Stimulated activated CD8-positive, alpha-beta memory T cell treated with anti-CD3 and anti-CD28 coated beads, Interleukin-4, amount 100 ng/mL, for 24 hours (primary cell): ENCODE results near the gene FOXA1.

Experiments
- DNase-seq: peaks from one replicate; pipeline ENCODE4 v3.0.0-alpha.2; 2020; ENCODE audit warnings: low read depth

Gene FOXA1

DNA sequence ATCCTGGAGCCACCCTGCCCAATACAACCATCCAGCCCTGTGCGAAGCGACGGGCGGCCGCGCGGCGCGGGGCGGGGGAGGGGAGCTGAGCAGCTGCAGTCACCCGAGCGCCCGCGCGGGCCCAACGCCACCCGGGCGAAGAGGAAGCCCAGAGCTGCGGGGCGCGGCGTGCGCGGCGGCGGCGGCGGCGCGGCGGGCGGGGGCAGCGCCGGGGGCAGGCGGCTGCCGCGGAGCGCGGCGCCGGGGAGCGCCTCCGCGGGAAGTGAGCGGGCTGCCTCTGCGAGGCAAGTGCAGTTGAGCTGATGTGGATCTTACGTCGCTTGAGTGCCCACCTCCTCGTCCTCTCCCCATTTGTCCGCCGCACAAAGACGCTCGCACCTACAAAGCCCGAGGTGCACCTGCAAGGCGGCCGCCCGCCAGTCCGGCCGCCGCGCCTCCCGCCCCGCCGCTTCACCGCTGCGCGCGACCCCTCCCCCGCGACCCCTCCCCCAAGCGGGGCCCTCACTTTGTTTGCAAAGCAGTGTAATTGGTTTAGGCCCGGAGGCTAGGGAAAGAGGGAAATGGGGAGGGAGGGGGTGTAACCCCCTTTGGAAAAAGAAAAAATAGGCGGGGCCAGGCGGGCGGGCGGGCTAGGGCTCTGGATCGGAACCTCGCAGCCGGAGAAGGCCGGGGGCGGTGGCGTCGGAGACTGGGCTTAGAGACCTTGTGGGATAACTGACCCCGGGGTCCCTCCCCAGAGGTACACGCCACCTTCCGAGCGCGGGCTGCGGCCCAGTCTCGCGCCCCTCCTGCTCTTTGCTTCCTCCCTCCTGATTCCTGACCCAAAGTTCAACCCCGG is at the start of gene FOXA1, which contains the start of gene TTC6:
Gene FOXA1 (minus strand): TSS at position 279 of the 838 bp plus-strand sequence. CDS start 277 bp downstream, at position 2.
Gene TTC6 (plus strand): TSS at position 659 of the 838 bp plus-strand sequence. CDS start 26,436 bp downstream, outside the sequence.
- no peak for DNase-seq

DNA sequence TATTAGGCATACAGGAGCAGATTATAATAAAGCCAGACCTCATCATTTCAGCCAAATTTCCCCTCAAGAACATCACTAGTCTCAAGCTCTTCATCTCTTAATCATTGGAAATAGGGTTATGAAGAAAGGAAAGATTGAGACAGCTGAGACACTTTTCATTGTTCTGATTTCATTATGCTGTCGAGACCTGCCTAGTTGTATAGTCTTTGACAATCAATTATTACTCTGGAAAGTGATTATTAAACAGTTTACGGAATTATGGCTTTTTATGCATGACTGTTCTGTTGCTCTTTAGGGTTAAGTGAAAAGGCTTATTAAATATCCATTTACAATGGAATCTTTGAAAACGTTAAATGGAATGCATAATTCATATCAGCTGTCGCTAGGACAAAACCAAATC is 48.7 kb upstream of the FOXA1 start:
- no peak for DNase-seq

DNA sequence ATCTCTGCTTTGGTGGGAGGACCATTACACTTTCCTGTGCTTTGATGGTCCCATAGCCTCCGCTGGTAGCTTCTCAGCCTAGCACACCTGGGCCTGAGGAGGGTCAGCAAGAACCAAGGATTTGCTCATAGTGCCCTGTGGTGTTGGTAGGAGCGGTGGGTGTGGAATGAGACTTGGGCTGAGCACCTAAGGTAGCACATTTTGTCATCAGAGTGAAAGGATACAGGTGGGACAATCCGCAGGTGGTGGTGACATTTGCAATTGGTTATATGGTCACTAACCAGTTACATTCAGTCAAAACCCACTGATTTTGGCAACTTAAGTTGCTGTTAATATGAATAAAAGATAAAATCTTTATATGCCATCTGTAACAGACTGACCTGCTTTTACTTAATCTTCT is 47.1 kb upstream of the FOXA1 start:
- no peak for DNase-seq

DNA sequence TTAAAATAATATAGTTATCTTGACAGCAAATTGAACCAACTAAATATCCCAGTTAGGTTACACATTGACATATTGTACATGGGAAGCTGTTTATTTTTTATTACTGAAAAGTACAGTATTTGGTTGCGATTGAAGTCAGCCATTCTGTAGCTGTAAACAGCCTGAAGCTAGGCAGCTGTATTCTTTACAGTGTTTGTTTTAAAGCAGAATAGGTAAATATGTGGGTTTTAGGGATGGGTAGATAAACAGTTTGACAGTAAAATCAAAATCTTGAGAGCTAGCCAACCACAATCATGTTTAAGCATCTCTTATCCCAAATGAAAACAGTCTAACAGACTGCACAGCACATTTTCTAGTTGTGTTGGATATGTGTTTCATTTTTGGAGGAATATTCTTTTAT is 46.1 kb upstream of the FOXA1 start:
- no peak for DNase-seq

DNA sequence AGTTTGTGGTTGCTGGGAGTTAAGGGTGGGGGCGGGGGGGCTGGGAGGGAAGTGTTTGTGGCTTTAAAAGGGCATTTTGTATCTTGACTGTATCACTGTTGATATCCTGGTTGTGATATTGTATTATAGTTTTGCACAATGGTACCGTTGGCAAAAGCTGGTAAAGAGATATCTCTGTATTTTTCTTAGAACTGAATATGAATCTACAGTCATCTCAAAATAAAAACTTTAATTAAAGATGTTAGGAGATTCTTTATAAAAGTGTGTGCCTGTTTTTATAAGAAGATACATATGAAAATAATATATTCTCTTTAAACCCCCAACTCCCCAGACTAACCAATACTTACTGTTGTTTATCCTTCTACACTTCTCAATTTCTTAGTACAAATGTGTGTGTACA is 43.5 kb upstream of the FOXA1 start:
- no peak for DNase-seq

DNA sequence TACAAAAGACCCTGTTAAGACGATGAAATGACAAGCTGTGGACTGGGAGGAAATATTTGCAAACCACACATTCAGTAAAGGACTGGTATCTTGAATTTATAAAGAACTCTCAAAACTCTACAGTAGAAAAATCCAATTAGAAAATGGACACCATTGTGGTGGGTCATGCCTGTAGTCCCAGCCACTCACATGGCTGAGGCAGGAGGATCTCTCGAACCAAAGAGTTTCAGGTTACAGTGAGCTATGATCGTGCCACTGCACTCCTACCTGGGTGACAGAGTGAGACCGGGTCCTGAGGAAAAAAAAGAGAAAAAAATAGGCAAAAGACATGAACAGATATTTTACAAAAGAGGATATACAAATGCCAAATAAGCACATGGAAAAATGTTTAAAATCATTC is 42.3 kb upstream of the FOXA1 start:
- DNase-seq, result no peak

DNA sequence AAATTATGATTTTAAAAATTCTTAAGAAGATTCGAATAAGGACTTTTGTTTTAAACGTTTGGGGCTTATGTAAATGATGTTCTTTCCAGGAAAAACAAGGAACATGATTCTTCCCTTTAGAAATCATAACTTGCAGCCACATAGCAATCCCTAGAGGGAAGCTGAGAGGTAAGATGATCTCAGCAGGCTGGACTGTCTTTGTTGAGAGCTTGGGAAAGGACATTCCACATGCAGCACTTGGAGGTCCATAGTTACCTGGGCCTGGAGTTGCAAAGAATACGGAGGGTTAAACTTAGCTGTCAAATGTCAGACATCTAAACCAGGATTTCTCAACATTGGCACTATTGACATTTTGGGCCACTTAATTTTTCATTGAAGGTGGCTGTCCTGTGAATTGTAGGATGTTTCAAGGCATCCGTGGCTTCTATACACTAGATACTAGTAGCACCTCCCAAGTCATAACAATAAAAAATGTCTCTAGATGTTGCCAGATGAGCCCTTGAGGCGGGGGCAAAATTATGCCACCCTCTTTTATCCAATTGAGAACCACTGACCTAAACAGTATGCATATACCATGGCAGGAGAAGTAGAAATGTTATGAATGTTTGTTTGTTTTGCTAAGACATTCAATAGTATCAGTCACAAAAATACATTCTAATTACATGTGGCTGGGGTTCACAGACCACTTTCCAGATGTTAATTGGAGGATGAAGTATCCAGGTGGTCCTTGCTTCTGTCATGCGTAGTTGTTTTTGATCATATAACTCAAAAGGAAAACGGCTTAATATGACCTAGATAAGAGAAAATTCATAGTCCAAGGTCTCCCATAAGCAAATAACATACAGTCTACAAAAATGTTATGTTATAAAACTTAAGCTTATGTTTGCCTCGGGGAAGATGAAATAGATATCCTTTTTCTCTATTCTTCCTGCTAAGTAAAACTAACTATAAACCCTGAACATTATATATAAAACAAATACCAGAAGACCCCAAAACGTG is 30.8 kb upstream of the FOXA1 start:
- no peak for DNase-seq

DNA sequence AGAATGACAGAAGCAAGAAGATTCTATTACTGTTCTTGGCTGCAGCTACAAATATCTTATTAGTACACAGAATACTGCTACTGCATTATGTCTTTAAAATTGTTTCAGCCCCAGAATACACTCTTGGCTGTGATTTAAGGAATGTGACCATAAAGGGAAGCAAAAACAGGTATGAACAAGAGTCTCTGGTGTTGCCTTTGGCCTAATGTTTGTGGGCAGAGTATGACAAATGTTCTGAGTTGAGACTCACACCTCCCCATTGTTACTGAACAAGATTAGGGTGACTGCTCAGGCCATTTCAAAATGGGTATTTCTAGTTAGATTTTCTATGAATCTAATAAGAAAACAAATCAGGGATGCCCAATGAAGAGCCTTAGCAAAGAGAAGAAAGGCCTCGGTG is 28.9 kb upstream of the FOXA1 start:
- no peak for DNase-seq

DNA sequence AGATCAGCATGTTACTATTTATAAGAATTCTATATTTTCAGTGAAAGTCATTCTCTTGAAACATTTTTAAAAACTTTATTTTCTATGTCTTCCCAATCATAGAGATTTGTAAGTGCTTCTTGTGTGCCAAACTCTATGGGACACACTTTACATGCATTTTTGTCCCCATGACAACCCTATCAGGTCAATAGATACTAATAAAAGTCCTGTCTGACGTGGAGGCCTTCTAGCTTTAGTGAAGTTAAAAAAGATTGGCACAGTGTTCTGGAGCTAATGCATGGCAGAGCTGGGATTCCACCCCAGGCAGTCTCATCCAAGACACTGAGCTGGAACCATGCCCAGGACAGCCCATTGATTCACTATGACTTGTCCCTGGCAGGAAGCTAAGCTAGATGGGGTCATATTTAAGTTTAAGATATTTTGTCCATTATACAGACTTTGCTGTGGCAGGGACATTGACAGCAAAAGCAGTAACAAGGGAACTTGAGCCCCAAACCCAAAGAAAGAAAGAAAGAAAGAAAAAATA is 28.4 kb upstream of the FOXA1 start:
- DNase-seq, result no peak

DNA sequence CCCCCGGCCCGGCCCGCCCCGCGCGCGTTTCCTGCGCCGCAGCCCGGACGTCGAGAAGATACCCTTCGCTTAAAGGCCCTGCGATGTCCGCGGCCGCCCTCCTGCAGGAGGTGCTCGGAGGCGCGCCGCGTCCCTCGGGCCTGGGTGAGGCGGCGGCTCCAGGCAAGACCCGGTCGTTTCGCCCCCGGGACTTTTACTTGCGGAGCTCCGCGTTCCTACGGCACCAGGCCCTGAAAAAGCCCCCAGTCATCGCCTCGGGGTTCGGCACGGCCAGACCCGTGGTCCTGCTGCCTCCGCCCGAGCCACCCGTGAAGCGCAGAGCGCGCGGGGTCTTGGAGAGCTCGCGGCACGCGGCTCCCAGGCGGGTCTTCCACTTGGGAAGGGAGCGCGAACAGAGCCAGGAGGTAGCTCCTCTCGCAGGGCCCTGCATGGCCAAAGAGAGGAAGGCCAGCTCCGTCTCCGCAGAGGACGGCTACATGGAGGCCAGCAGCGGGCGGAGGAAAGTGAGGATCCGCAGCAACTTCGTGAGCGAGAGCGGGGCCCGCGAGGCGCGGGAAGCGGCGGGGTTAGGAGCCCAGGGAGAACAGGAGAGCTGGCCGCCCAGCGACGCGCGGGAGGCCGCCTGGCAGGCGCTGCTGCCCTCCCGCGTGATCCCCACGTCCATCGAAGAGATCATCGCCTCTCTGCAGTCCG is 27.3 kb upstream of the FOXA1 start:
- no peak for DNase-seq

DNA sequence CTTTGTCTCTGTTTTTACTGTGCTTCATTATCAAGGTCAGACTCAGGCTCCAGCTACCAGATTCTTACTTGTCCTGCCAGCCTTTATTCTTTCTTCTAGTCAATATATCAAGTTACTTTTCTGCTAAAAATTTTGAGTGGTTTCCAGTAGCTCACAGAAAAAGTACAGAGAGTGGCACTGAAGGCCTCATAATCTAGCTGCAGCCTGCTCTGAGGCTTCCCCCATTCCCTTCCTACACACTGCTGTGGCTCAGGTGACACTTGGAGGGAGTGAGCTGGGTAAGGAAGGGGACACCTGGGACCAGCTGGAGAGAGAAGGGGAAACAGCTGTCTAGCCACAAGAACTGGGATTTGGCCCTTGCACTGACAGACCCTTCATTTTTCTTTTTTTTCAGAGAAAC is 25.8 kb upstream of the FOXA1 start:
- no peak for DNase-seq

DNA sequence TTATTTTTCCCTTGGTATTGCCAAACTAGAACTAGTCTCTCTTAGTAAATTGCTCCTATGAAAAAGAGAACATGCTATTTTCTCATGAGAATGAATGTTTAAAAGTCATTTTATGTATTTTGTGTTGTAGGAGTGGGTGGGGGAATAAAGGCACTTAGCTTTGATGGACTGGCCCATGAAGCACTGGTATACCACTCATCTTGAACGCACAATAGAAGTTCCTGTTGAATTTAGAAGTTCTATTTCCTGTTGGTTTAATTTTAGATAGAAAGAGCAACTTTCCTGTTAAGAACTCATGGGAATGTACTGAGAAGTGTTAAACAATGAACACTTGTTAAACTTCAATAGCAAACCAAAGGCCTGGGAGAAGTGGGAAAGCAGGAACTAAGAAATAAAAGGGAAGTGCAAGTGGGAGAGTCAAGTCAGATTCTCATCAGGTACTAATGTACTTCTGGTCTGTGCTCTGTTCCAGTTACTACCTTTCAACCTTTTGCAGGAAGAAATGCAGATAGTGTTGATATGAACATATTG is 23.5 kb upstream of the FOXA1 start:
- no peak for DNase-seq

DNA sequence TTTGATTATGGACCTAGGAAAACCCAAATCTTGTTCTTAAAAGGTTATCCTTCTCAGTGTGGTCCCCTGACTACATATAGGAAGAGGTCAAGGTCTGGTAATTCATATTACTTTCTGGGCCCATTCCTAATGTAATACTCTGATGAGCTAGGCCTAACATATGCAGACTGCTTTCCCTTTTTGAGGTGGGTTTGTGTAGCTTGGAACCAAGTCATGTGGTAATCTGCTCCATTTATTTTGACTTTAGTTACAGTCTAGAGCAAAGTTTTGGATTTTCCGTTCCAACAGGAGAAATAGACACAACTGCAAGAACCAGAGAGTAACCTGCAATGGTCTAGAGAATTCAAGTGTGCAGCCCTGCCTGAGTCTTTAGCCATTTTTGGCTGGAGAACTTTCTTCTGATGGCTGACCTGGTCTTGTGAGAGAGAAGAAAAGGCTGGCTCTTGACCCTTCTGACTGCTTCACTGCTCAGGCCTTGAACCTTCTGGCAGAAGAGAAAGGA is 22.9 kb upstream of the FOXA1 start:
- DNase-seq, result no peak

DNA sequence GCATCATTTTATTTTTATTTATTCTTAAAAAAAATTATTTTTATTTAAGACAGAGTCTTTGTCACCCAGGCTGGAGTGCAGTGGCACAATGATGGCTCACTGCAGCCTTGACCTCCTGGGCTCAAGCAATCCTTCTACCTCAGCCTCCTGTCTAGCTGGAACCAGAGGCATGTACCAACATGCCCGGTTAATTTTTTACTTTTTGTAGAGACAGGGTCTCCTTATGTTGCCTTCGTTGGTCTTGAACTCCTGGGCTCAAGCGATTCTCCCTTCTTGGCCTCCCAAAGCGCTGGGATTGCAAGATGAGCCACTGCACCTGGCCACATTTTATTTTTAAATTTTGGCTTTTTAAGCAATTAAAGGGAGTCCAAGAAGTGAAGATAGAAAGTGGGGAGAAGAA is 21.8 kb upstream of the FOXA1 start:
- no peak for DNase-seq

DNA sequence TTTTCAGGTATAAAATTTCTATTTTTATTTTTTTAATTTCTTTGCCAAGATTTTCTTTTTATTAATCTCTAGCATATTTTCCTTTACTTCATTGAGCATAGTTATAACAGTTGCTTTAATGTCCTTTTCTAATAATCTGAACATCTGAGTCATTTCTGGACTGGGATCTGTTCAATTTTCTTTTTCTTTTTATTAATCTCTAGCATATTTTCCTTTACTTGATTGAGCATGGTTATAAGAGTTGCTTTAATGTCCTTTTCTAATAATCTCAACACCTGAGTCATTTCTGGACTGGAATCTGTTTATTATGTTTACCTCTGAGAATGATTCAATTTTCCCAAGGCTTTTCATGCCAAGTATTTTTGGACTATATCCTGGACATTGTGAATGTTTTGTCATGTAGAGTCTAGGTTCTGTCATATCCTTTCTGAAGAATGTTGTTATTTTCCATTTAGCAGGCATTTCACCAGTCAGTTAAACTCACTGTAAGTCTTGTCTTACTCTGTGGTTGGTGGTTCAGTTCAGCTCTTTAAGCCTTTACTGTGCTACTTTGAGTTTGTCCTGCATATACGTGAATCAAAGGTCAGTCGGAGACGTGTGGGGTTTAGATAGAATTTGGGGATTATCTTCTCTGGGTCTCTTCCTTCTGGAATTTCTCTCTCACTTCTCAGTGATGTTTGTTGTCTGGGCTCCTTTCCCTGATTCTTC is 20.7 kb upstream of the FOXA1 start:
- no peak for DNase-seq

DNA sequence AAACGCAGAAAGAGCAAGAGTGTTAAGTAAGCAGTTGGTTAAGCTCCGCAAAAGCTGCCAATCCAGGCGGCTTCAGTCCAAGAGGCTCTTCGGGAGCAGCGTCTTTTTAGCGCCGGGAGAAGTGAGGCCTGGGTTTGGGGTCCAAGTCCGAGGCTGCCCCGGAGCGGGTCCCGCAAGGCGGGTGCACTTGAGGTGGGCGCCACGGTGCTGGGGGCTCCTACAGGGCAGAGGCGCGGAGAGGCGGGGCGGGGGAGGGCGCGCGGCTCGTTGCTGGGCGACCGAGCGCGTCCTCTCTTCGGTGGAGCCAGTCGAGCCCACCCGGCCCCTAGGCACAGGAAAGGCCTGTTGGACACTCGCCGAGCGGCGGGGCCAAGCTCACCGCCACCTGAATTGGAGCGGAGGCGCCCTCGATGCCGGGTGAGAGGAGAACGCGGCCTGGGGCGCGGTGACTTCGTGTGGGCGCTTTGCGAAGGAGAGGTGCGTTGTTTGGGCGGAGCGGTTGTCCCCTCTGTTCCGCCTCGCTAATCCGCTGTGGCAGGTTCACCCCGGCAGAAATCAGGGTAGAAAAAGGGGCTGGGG is 16.0 kb upstream of the FOXA1 start:
- no peak for DNase-seq

DNA sequence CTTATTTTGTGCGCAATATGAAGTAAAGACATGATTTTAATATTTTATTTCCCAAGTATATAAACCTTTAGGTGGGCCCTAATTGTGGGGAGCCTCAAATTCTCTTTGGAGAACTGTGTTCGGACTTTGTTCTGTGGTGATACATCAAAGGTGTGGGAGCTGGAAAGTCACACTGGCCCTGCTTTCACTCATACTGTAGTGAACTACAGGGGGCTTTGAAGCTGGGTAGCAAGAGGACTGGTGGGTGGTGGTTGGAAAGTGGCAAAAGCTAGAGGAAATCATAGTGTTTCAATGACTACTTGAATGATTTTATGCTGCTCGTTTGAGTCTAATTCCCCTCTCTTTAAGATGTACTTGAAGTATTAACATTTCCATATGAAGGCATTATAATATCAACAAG is 13.6 kb upstream of the FOXA1 start:
- no peak for DNase-seq

DNA sequence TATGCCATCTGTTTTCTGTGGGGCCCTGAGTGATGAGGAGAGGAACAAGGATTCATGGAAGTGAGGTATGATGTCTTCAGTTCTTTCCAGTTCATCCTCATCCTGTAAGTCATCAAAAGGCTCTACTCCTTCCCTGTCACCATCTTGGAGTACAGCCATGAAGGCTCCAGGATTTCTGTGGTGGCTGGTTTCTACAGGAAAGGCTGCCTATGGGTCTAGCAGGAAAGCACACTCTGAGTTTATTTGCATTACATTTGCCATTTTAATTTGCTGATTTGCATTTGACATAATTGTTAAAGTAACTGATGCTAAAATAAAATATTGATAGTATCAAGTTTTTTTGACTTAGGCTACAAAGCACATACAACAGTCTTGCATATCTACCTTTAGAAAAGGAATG is 11.6 kb upstream of the FOXA1 start:
- DNase-seq, result no peak

DNA sequence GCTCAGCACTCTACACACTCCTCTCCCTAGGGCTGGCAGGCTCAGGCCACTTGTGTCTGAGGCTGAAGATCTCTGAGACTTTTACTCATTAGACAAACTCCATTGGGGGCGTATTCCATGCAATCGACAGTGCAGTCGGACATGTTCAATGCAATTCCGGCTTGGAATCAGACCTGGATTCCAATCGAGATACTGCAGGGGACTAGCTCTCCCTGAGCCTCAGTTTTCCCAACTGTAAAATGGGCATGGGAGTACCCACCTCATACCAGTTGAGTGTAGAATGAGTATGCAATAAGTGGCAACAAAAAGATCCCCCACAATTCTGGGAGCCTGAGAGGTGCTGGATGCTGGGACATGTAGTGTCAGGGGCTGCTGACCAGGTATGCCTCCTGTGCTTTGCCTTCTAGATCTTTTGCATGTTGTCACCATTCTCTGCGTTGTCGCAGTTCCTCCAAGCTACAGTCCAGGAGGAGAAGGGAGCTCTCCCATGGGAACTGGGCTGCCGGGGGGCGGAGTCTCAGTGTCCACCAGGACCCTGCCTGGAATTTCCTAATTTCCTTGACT is 8.7 kb upstream of the FOXA1 start:
- no peak for DNase-seq
